Lung (tissue), 12 donors: ENCODE data around the gene DBH. TPM values are rescaled to one million over a fixed set of nuclear protein-coding genes. Genes with fewer than 3 reads are reported as not detected.

Experiments
- ATAC-seq: fragments of 200-7000 bp; cut with Tn5 transposase; one replicate; pipeline ENCODE4 v1.9.1; 2020; ENCODE audit warnings: moderate number of reproducible peaks; ENCODE audit not compliant: insufficient read depth, low FRiP score
- DNase-seq, 3 donors: peaks; one replicate each; pipeline ENCODE4 v3.0.0-alpha.2; 2013 to 2017
- H3K27ac ChIP-seq, 2 donors: one replicate each; pipeline ENCODE4 v1.5.1; 2013; ENCODE audit warnings: mild to moderate bottlenecking in 2 of 2, moderate library complexity in 2 of 2, control low read depth in 1 of 2, inconsistent platforms in 1 of 2, low read depth in 1 of 2, low read length in 1 of 2
- H3K27me3 ChIP-seq, 3 donors: one replicate each; pipeline ENCODE4 v1.5.1; 2013; ENCODE audit warnings: low read length in 2 of 3; ENCODE audit not compliant: control insufficient read depth in 3 of 3, insufficient read depth in 3 of 3
- H3K36me3 ChIP-seq, 4 donors: one replicate each; pipeline ENCODE4 v1.5.1; 2013; ENCODE audit warnings: low read length in 4 of 4, mild to moderate bottlenecking in 1 of 4, moderate library complexity in 1 of 4; ENCODE audit not compliant: control insufficient read depth in 4 of 4, insufficient read depth in 4 of 4
- H3K4me1 ChIP-seq, 5 donors: one replicate each; pipeline ENCODE4 v1.5.1; 2013; ENCODE audit warnings: low read length in 5 of 5, mild to moderate bottlenecking in 2 of 5, moderate library complexity in 1 of 5; ENCODE audit not compliant: control insufficient read depth in 5 of 5, insufficient read depth in 5 of 5
- H3K4me3 ChIP-seq: one replicate; pipeline ENCODE4 v1.5.1; 2013; ENCODE audit warnings: mild to moderate bottlenecking, control low read depth, moderate library complexity
- H3K9ac ChIP-seq, 2 donors: one replicate each; pipeline ENCODE4 v1.5.1; 2013; ENCODE audit warnings: low read length in 2 of 2, control low read depth in 1 of 2; ENCODE audit not compliant: insufficient read depth in 1 of 2
- H3K9me3 ChIP-seq, 4 donors: one replicate each; pipeline ENCODE4 v1.5.1; 2013; ENCODE audit warnings: low read length in 3 of 4, mild to moderate bottlenecking in 1 of 4, moderate library complexity in 1 of 4; ENCODE audit not compliant: control insufficient read depth in 4 of 4, insufficient read depth in 3 of 4
- CTCF ChIP-seq: IDR thresholded peaks from 2 replicates; pipeline ENCODE4 v1.5.1; 2012; ENCODE audit warnings: mild to moderate bottlenecking; ENCODE audit errors: control extremely low read depth, extremely low read depth
- WGBS, 2 donors: extraction: QIAGEN DNeasy Blood & Tissue Kit; methylation state at CpG; one replicate each; pipeline ENCODE4 v1.1.7; 2013; 5-methylcytosine and 5-hydroxymethylcytosine counted together
- polyA plus RNA-seq, 2 donors: library from polyadenylated mRNA; stranded (reverse); fragments of 200-250 nt; gene quantifications; one replicate each; pipeline ENCODE4 v1.2.1, GENCODE V29; 2013
- total RNA-seq, 2 donors: library from RNA; depleted of rRNA in 1 of 2; stranded (reverse); fragments of >200 nt in 1 of 2; gene quantifications; one replicate each; pipeline ENCODE4 v1.2.1, GENCODE V29; 2014 to 2021
- donor health status: control.
- donor health status: control.
- donor health status: Bipolar disorder and iron deficiency.
- donor health status: healthy.
- donor health status: DM: yes; HTN: yes; CAD: no.

Gene DBH
- total and polyA plus RNA-seq, 4 donors = 0.06 to 0.48 (median 0.08) TPM

DNA sequence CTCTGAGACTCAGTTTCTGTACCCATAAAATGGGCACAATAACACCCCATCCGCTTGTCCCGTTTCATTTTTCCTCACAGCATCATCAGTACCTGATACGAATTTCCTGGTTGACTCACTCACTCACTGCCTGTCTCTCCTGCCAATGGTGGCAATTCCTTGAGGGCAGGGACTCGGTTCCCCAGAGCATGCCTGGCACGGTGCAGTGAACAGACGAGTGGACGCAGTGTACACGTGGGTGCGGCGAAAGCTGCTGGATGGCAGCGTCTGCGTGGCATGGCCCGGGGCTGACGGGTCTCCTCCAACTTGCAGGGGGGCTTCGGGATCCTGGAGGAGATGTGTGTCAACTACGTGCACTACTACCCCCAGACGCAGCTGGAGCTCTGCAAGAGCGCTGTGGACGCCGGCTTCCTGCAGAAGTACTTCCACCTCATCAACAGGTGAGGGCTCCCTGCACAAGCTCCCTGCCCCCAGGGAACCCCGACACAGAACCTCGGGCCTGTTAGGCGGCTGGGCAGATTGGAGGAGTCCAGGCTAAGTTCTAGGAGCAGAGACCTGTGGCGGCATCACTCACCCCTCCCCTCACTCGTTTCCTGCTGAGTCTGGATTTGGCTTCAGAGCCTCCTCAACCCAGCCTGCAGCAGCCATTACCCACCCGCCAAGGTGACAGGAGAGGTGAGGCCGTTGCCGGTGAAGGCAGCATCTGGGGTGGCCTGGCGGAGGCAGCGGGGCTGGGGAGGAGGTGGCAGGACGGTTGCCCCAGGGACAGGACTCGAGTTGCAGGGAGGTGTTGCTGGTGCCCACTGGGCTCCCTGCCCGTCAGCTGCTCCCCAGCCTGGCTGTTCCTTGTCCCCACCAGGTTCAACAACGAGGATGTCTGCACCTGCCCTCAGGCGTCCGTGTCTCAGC is 20.3 kb downstream of the DBH start:
- Histone ChIP-seq H3K4me1 (peaks cover 0 to 14% (median 5%) of the 10 kb centered on the region in 5 donors), H3K27me3 (peaks cover 0 to 37% (median 9%) of the 10 kb centered on the region in 3 donors), H3K4me3 (no peak overlapping the region), H3K9ac (no peak overlapping the region), H3K36me3 (no peaks in the 10 kb centered on the region), H3K9me3 (no peaks in the 10 kb centered on the region), H3K27ac (no peak overlapping the region)
- 62 to 64% methylated on average over 36 of the region's 36 CpGs for WGBS, 2 donors
- no peak for DNase-seq
- no peak for ATAC-seq
- TF ChIP-seq CTCF = no peak

GRCh38 chr9:133657120-133657661 is 21.0 kb downstream of the DBH start:
- peaks cover 0 to 14% (median 5%) of the 10 kb centered on the region in 5 donors for H3K4me1 ChIP-seq
- TF ChIP-seq CTCF = no peak
- H3K27me3 ChIP-seq = peaks cover 0 to 37% (median 9%) of the 10 kb centered on the region in 3 donors
- H3K27ac ChIP-seq = no peak overlapping the region
- no peak for DNase-seq
- H3K9ac ChIP-seq = no peak overlapping the region
- no peaks in the 10 kb centered on the region for H3K36me3 ChIP-seq
- no peak overlapping the region for H3K4me3 ChIP-seq
- H3K9me3 ChIP-seq = no peaks in the 10 kb centered on the region
- 80 to 90% methylated on average over 13 of the region's 13 CpGs for WGBS, 2 donors
- ATAC-seq = no peak

DNA sequence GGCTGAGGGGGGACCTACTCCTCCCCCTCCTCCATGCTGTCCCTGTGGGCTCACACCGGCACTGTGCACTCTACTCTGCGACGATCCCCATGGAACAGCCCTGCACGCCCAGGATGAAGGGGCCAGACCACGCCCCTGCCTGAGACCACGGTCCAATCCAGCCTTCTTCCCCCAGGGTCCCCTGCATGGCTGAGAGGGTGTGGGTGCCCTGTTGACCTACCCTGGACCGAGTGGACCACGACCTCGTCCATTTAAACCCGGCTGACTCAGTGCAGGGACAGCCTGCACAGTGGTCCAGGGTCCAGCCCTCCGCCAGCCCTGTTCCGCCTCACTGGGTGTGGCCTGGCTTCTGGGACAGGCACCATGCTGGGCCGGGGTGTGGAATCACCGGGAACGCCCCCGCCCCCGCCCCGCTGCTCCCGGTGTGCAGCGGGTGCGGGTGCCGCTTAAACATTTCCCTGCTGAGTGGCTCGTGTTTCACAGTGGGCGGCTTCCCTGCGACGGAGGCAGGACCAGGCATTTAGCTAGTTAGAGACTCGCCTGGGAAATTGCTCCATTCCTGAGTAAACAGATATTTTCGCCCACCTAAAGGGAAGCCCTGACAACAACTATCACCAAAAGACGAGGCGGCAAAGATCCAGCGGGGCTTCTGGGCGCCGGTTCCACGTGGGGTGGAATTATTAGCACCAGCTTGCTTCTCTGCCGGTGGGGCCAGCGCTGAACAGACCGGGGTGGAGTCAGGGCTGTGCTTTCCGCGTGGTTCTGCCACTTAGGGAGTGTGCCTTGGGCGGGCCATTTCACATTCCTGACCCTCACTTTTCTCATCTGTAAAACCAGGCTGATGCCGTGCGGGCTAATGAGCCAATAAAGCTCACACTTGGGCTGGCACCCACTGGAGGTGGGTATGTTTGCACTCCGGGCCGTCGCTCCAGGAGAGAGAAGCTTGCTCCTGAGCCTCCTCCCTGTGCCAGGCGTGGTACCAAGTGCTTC is 22.6 kb downstream of the DBH start:
- ATAC-seq = peak; percentile 71
- DNase-seq = peak; percentile 34 to 39 (median 37)
- Histone ChIP-seq H3K9ac (no peak overlapping the region), H3K36me3 (peaks cover 0 to 2% (median 0%) of the 10 kb centered on the region in 4 donors), H3K27ac (peak overlapping the region in 1 of 2 donors; percentile 7), H3K4me3 (no peak overlapping the region), H3K9me3 (no peaks in the 10 kb centered on the region), H3K27me3 (peaks cover 0 to 33% (median 9%) of the 10 kb centered on the region in 3 donors), H3K4me1 (peaks cover 0 to 14% (median 5%) of the 10 kb centered on the region in 5 donors)
- no peak for TF ChIP-seq CTCF
- whole genome bisulfite sequencing, 2 donors = 11 to 16% methylated on average over 46 of the region's 46 CpGs
